Progenitor cell of endocrine pancreas (in vitro differentiated cells): ENCODE results near the gene NTN1. TPM values are rescaled to one million over a fixed set of nuclear protein-coding genes. Genes with fewer than 3 reads are reported as not detected.
A peak's percentile ranks its signal among the peaks of the same experiment; 100 is the strongest.
"Not testable (repeated sequence)": the region's sequence is repeated elsewhere in the genome, so short reads cannot be mapped to it uniquely, and the experiment has no call there.

Experiments
- DNase-seq: peaks from one replicate; pipeline ENCODE4 v3.0.0; 2021; ENCODE audit warnings: low spot score; ENCODE audit not compliant: unreplicated experiment
- H3K27ac Mint-ChIP-seq: 2 replicates; pipeline ENCODE4 v1.8.0; 2021; ENCODE audit warnings: mild to moderate bottlenecking, moderate library complexity, mixed read lengths
- H3K27me3 Mint-ChIP-seq: 2 replicates; pipeline ENCODE4 v1.8.0; 2021; ENCODE audit warnings: mixed read lengths
- H3K36me3 Mint-ChIP-seq: 2 replicates; pipeline ENCODE4 v1.8.0; 2022; ENCODE audit warnings: mixed read lengths; ENCODE audit not compliant: insufficient read depth
- H3K4me1 Mint-ChIP-seq: 2 replicates; pipeline ENCODE4 v1.8.0; 2021; ENCODE audit warnings: low read depth, mixed read lengths
- H3K4me3 Mint-ChIP-seq: 2 replicates; pipeline ENCODE4 v1.8.0; 2021; ENCODE audit warnings: low read depth, mild to moderate bottlenecking, moderate library complexity, mixed read lengths
- H3K9me3 Mint-ChIP-seq: 2 replicates; pipeline ENCODE4 v1.8.0; 2021; ENCODE audit warnings: low read depth, mixed read lengths
- long read RNA-seq: library from polyadenylated mRNA; unstranded; transcript quantifications from one replicate; pipeline ENCODE4 v2.0.0, GENCODE V29; 2020
- total RNA-seq: library from RNA; stranded (reverse); gene quantifications from 2 replicates; pipeline ENCODE4 v1.2.1, GENCODE V29; 2021
- TF ChIP-seq, protein P1 (sequence below): fragments of 200-600 bp; sonication (generic); IDR thresholded peaks from one replicate; pipeline ENCODE4 v1.5.0; 2021; ENCODE audit warnings: antibody characterized with exemption, mild to moderate bottlenecking; ENCODE audit not compliant: unreplicated experiment

The NTN1 gene
- 3.3 and 4.4 TPM in 2 replicates for total RNA-seq
- long read RNA-seq, partial matches to known transcripts: 0 of 1 reads
- long read RNA-seq, other reads (novel, unspliced or antisense): 1 of 1 reads

DNA sequence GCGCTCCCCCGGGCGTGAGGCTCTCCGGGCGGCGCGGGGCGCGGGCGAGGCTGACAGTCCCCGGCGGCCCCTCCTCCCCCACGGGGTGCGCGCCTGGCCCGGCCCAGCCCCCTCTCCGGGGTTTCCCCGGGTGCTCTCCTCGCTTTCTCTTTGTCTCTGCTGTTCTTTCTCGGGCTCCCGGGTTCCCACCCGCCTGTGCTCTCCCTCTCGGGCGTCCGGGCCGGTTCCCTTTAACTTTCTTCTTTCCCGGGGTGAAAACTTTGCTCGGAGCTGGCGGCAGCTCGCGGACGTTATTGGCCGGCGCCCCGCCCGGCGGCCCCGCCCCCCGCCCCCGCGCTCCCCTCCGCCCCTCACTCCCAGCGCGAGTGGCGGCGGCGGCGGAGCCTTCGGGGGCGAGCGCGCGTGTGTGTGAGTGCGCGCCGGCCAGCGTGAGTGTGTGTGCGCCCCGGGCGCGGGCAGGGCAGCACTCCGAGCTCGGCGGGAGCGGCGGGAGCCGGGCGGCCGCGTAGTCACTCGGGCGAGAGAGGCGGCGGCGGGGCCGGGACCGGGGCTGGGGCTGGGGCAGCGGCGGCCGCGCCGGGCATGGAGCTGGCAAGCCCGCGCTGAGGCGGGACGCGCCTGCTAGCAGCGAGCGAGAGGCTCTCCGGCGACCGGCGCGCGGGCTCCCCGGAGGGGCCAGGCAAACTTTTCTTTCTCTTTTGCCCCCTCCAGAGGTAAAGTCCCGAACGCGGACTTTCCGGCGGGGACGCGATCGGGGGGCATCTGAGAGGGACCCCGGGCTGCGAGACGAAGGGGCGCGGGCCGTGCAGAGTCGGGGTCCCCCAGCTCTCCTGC, at the start of gene NTN1:
NTN1 (plus strand) TSS at position 353 of the 834 bp plus-strand sequence. CDS start 864 bp downstream, outside the sequence.
- TF ChIP-seq, protein P1, sequence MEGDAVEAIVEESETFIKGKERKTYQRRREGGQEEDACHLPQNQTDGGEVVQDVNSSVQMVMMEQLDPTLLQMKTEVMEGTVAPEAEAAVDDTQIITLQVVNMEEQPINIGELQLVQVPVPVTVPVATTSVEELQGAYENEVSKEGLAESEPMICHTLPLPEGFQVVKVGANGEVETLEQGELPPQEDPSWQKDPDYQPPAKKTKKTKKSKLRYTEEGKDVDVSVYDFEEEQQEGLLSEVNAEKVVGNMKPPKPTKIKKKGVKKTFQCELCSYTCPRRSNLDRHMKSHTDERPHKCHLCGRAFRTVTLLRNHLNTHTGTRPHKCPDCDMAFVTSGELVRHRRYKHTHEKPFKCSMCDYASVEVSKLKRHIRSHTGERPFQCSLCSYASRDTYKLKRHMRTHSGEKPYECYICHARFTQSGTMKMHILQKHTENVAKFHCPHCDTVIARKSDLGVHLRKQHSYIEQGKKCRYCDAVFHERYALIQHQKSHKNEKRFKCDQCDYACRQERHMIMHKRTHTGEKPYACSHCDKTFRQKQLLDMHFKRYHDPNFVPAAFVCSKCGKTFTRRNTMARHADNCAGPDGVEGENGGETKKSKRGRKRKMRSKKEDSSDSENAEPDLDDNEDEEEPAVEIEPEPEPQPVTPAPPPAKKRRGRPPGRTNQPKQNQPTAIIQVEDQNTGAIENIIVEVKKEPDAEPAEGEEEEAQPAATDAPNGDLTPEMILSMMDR: no peak
- H3K27me3 Mint-ChIP-seq: peaks cover 58% of the 10 kb centered on the region
- H3K4me1 Mint-ChIP-seq: peaks cover 2% of the 10 kb centered on the region
- no peaks in the 10 kb centered on the region for H3K36me3 Mint-ChIP-seq
- DNase-seq: peak; percentile 46
- no peaks in the 10 kb centered on the region for H3K9me3 Mint-ChIP-seq
- H3K27ac Mint-ChIP-seq: no peak within 1 kb of the TSS
- peak within 1 kb of the TSS; percentile 73 for H3K4me3 Mint-ChIP-seq

DNA sequence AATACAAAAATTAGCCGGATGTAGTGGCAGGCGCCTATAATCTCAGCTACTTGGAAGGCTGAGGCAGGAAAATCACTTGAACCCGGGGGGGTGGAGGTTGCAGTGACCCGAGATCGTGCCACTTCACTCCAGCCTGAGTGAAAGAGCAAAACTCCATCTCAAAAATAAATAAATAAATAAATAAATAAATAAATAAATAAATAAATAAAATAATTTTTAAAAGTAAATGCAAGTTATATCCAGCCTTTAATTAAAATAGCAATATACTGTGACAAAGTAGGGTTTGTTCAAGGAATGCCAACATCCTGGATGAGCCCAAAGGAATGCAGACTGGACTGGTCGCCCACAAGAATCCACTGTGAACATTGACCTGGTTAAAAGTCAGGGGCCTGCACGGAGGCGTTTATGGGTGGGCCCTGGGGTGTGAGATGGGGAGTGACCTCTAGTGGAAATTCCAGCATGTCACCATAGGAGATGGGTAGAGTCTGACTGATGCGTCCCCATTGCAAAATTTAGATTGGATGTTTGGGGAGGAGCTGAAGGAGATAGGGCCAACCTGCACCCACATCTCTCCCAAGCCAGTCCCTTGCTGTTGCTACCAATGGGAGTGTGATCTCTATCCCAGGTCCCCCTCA, 46.1 kb upstream of the NTN1 start:
- H3K27ac Mint-ChIP-seq: no peak overlapping the region
- H3K4me1 Mint-ChIP-seq: no peaks in the 10 kb centered on the region
- TF ChIP-seq, protein P1: no peak
- H3K36me3 Mint-ChIP-seq: no peaks in the 10 kb centered on the region
- DNase-seq: no peak
- H3K27me3 Mint-ChIP-seq: peaks cover 12% of the 10 kb centered on the region
- peaks cover 15% of the 10 kb centered on the region for H3K9me3 Mint-ChIP-seq
- H3K4me3 Mint-ChIP-seq: no peak overlapping the region

DNA sequence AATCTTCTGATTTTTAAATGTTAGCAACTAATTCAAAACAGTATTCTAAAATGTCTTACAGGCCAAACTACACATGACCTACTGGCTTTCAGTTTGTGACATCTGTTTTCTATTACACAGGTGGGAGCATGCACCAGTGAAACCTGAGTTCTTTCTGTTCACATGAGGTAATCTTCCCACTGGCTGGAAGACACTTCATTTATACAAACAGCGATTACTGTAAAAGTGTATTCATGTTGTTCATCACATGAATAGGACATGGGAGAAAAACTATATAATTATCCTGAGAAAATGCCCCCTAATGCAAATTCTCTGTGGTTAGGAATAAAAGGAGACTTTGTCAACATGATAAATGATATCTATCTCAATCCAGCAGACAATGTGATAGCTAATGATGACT, 44.7 kb upstream of the NTN1 start:
- Mint-ChIP-seq H3K36me3 (no peaks in the 10 kb centered on the region), H3K4me1 (no peaks in the 10 kb centered on the region), H3K9me3 (peaks cover 7% of the 10 kb centered on the region), H3K4me3 (no peak overlapping the region), H3K27ac (no peak overlapping the region), H3K27me3 (peaks cover 7% of the 10 kb centered on the region)
- DNase-seq: no peak
- TF ChIP-seq, protein P1: no peak

- Mint-ChIP-seq H3K4me1 (no peaks in the 10 kb centered on the region), H3K4me3 (no peak overlapping the region), H3K9me3 (no peaks in the 10 kb centered on the region), H3K27ac (no peak overlapping the region), H3K36me3 (no peaks in the 10 kb centered on the region), H3K27me3 (peaks cover 12% of the 10 kb centered on the region)
- TF ChIP-seq, protein P1: no peak
- no peak for DNase-seq
These were observed 41.6 kb upstream of the NTN1 start for GRCh38 chr17:8979715-8980114.

- Mint-ChIP-seq H3K9me3 (peaks cover 8% of the 10 kb centered on the region), H3K4me1 (no peaks in the 10 kb centered on the region), H3K27me3 (peaks cover 10% of the 10 kb centered on the region), H3K4me3 (no peak overlapping the region), H3K36me3 (no peaks in the 10 kb centered on the region), H3K27ac (no peak overlapping the region)
- TF ChIP-seq, protein P1: no peak
- no peak for DNase-seq
These were observed 39.9 kb upstream of the NTN1 start for GRCh38 chr17:8981443-8981842.

- H3K9me3 Mint-ChIP-seq: peaks cover 14% of the 10 kb centered on the region
- not testable (repeated sequence) for H3K27ac Mint-ChIP-seq, DNase-seq, H3K36me3 Mint-ChIP-seq, H3K4me3 Mint-ChIP-seq, H3K27me3 Mint-ChIP-seq, H3K4me1 Mint-ChIP-seq
These were observed 37.1 kb upstream of the NTN1 start for GRCh38 chr17:8984225-8984624.
